NCI-H1417 (cell line): ENCODE data around the gene SLC25A25.

Experiments used
- DNase-seq, 3 experiments: peaks; one replicate each; lab custom pipeline; 2025; lab: John Stamatoyannopoulos, UW

SLC25A25 gene

GRCh38 chr9:128072144-128073021 is 4.4 kb downstream of the SLC25A25 start:
- peak; percentile 26 to 82 (median 64) for DNase-seq

- no peak for DNase-seq
Measured at GRCh38 chr9:128073253-128073886, 5.3 kb downstream of the SLC25A25 start.

- DNase-seq, result no peak
Measured at GRCh38 chr9:128077847-128078503, 9.9 kb downstream of the SLC25A25 start.

GRCh38 chr9:128078504-128079434 is 10.7 kb downstream of the SLC25A25 start:
- DNase-seq, result no peak

GRCh38 chr9:128080206-128080605 is 12.2 kb downstream of the SLC25A25 start:
- DNase-seq, result no peak

GRCh38 chr9:128081056-128081455 is 13.0 kb downstream of the SLC25A25 start:
- peak in 1 of 3 experiments; percentile 21 for DNase-seq

- DNase-seq, result no peak
Measured at GRCh38 chr9:128082151-128082550, 14.1 kb downstream of the SLC25A25 start.

- DNase-seq, result no peak
Measured at GRCh38 chr9:128084746-128085145, 16.7 kb downstream of the SLC25A25 start.

- no peak for DNase-seq
Measured at GRCh38 chr9:128085943-128086342, 17.9 kb downstream of the SLC25A25 start.

GRCh38 chr9:128087262-128087661 is 19.2 kb downstream of the SLC25A25 start:
- no peak for DNase-seq

- DNase-seq, result no peak
Measured at GRCh38 chr9:128088253-128088945, 20.4 kb downstream of the SLC25A25 start.

GRCh38 chr9:128089299-128089698 is 21.3 kb downstream of the SLC25A25 start:
- DNase-seq, result no peak

- DNase-seq, result peak; percentile 6 to 83 (median 54)
Measured at GRCh38 chr9:128091144-128091543, 23.1 kb downstream of the SLC25A25 start.

- no peak for DNase-seq
Measured at GRCh38 chr9:128091571-128091970, 23.5 kb downstream of the SLC25A25 start.

GRCh38 chr9:128092199-128092977 is 24.4 kb downstream of the SLC25A25 start:
- no peak for DNase-seq

- no peak for DNase-seq
Measured at GRCh38 chr9:128093011-128093410, 25.0 kb downstream of the SLC25A25 start.

GRCh38 chr9:128094166-128094949 is 26.3 kb downstream of the SLC25A25 start:
- peak; percentile 84 to 96 (median 86) for DNase-seq

- no peak for DNase-seq
Measured at GRCh38 chr9:128094950-128095544, 27.0 kb downstream of the SLC25A25 start.
